ENCODE data around the gene SKOR2.
"Not testable (repeated sequence)": the region's sequence is repeated elsewhere in the genome, so short reads cannot be mapped to it uniquely, and the experiment has no call there.

The SKOR2 gene

DNA sequence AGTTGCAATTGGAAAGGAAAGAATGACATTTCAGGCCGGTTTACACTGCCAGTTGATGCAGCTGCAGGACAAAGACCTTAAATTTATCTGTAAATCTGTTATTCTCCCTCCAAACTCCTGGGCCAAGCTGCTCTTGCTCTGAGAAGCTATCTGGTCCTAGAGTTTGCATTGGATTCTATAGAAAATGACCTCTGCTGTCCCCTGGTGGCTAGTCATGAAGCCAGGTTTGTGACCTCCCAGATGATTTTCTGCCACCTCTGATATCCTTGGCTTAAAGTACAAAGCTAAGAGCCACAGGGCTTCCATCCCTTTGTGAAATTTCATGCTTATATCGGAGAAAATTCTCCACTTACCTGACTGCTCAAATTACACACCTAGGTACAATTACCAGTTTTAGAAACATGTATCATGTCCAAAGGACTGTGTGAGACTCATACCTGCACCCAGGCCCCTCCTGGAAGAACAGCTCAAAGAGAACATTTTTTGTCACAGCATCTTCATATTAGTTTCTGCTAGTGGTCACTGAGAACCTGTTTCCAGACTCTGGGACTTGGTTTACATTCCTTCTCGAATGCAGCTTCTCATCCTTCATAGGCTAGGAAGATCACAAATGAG, 46.4 kb downstream of the SKOR2 start:
- Histone ChIP-seq H3K4me3 (ENCODE audit: severe bottlenecking) (no peak overlapping the region), H3K36me3 (ENCODE audit: low read depth) (no peaks in the 10 kb centered on the region), H3K27me3 (ENCODE audit: insufficient read depth, poor library complexity, severe bottlenecking) (peaks cover 24% of the 10 kb centered on the region), H3K9me3 (ENCODE audit: severe bottlenecking) (no peaks in the 10 kb centered on the region), H3K27ac (ENCODE audit: poor library complexity, severe bottlenecking) (no peak overlapping the region), H3K4me1 (ENCODE audit: insufficient read depth, poor library complexity, severe bottlenecking) (no peaks in the 10 kb centered on the region)
- DNase-seq (ENCODE audit: low spot score) (no peak), ATAC-seq (ENCODE audit: low read depth) (peak; percentile 64; the same call in 2 of the 3 replicates)
- TF ChIP-seq, protein P1, sequence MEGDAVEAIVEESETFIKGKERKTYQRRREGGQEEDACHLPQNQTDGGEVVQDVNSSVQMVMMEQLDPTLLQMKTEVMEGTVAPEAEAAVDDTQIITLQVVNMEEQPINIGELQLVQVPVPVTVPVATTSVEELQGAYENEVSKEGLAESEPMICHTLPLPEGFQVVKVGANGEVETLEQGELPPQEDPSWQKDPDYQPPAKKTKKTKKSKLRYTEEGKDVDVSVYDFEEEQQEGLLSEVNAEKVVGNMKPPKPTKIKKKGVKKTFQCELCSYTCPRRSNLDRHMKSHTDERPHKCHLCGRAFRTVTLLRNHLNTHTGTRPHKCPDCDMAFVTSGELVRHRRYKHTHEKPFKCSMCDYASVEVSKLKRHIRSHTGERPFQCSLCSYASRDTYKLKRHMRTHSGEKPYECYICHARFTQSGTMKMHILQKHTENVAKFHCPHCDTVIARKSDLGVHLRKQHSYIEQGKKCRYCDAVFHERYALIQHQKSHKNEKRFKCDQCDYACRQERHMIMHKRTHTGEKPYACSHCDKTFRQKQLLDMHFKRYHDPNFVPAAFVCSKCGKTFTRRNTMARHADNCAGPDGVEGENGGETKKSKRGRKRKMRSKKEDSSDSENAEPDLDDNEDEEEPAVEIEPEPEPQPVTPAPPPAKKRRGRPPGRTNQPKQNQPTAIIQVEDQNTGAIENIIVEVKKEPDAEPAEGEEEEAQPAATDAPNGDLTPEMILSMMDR (IDR thresholded peaks at IDR 0.05; ENCODE audit: poor library complexity, severe bottlenecking) = peak; percentile 87

DNA sequence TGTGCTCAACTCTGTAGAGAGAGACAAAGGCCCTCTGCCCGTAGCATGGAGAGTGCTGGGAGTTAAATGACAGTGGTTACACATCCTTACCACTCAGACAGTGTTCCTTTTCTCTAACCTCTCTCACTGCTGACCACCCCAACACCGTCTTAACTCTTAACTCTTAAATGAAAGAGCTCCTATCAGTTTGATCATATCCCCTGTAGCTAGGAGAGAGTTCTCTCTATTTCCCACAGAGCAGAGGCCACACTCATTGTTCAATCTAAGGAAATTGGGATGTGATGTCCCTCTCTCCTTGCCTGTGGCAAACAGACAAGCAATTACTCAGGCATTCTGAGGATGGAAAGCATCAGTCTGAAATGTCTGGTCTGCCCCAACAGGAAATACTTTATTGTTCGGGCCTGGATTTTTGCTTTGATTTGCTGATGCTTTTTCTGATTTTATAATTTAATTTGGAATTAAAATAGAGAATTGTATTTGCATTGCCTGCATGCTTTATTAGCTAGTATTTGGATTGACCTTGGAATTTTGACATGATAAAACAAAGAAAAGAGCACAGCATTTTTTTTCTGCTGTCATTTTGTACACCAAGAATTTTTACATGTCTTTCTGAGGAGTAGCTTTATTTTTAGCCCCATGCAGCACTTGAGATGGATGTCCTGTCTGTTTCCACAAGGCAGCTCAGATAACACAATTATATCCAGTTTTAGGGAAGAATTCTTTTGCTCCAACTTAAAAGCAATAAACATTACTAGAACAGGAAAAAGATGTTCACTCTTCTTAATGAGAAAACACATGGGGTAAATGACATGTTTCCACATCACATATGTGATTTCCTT, 47.6 kb downstream of the SKOR2 start:
- Histone ChIP-seq H3K27ac (ENCODE audit: poor library complexity, severe bottlenecking) (no peak overlapping the region), H3K27me3 (ENCODE audit: insufficient read depth, poor library complexity, severe bottlenecking) (peaks cover 20% of the 10 kb centered on the region), H3K4me1 (ENCODE audit: insufficient read depth, poor library complexity, severe bottlenecking) (no peaks in the 10 kb centered on the region), H3K36me3 (ENCODE audit: low read depth) (no peaks in the 10 kb centered on the region), H3K4me3 (ENCODE audit: severe bottlenecking) (no peak overlapping the region), H3K9me3 (ENCODE audit: severe bottlenecking) (no peaks in the 10 kb centered on the region)
- TF ChIP-seq, protein P1 (IDR thresholded peaks at IDR 0.05; ENCODE audit: poor library complexity, severe bottlenecking) = no peak
- ATAC-seq (ENCODE audit: low read depth) (no peak), DNase-seq (ENCODE audit: low spot score) (no peak)

DNA sequence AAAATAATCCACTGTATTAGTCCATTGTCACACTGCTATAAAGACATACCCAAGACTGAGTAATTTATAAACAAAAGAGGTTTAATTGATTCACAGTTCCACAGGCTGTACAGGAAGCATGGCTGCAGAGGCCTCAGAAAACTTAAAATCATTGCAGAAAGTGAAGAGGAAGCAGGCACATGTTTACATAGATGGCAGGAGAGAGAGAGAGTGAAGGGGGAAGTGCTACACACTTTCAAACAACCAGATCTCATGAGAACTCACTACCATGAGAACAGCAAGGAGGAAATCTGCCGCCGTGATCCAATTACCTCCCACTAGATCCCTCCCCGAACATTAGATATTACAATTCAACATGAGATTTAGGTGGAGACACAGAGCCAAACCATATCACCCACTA, 55.5 kb downstream of the SKOR2 start:
- ATAC-seq (ENCODE audit: low read depth); H3K9me3 ChIP-seq (ENCODE audit: severe bottlenecking); H3K36me3 ChIP-seq (ENCODE audit: low read depth); DNase-seq (ENCODE audit: low spot score); H3K4me1 ChIP-seq (ENCODE audit: insufficient read depth, poor library complexity, severe bottlenecking); H3K27ac ChIP-seq (ENCODE audit: poor library complexity, severe bottlenecking); H3K4me3 ChIP-seq (ENCODE audit: severe bottlenecking): not testable (repeated sequence)
- H3K27me3 ChIP-seq (ENCODE audit: insufficient read depth, poor library complexity, severe bottlenecking) = peaks cover 21% of the 10 kb centered on the region

DNA sequence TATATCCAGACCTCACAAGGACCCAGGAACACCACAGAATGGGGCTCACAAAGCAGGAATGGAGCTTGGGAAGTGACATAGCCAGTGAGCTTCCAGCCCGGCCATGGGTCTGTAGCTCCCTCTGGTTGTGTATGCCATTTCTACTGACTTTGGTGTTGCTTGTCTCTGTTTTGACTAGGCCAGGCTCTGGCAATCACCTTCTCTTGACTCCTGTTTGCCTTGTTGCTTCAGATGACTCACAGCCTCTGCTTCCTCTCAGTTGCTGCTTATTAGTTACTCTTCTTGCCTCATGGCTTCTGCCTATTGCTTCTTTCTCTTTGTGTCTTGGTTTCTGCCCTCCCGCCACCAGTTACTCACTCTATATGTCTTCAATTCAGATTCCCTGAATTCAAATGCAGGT, 59.5 kb downstream of the SKOR2 start:
- Histone ChIP-seq H3K4me3 (ENCODE audit: severe bottlenecking) (no peak overlapping the region), H3K4me1 (ENCODE audit: insufficient read depth, poor library complexity, severe bottlenecking) (no peaks in the 10 kb centered on the region), H3K27me3 (ENCODE audit: insufficient read depth, poor library complexity, severe bottlenecking) (peaks cover 6% of the 10 kb centered on the region), H3K9me3 (ENCODE audit: severe bottlenecking) (no peaks in the 10 kb centered on the region), H3K27ac (ENCODE audit: poor library complexity, severe bottlenecking) (no peak overlapping the region), H3K36me3 (ENCODE audit: low read depth) (no peaks in the 10 kb centered on the region)
- ATAC-seq (ENCODE audit: low read depth) = peak; percentile 53; the same call in 1 of the 3 replicates
- TF ChIP-seq, protein P1 (IDR thresholded peaks at IDR 0.05; ENCODE audit: poor library complexity, severe bottlenecking) = no peak
- DNase-seq (ENCODE audit: low spot score) = no peak

DNA sequence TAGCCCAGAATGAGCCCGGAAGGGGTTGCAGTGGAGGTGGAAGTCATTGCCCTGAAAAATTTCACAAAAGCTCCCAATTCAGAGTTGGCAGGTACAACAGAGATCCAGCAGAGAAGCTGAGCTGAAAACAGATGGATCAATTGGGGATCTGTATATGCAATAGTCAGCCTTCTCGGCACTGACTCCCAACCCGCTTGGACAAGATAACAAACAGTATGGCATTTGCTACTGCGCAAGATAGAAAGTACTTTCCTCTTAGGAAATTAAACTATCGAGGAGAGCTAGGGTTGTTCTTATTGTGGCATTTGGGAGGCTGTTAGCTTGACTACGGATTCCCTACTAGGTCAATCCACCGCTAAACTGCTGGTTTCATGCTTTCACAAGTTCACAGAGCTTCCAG, 63.7 kb downstream of the SKOR2 start:
- Histone ChIP-seq H3K9me3 (ENCODE audit: severe bottlenecking) (no peaks in the 10 kb centered on the region), H3K36me3 (ENCODE audit: low read depth) (no peaks in the 10 kb centered on the region), H3K4me3 (ENCODE audit: severe bottlenecking) (no peak overlapping the region), H3K27me3 (ENCODE audit: insufficient read depth, poor library complexity, severe bottlenecking) (peaks cover 6% of the 10 kb centered on the region), H3K4me1 (ENCODE audit: insufficient read depth, poor library complexity, severe bottlenecking) (no peaks in the 10 kb centered on the region), H3K27ac (ENCODE audit: poor library complexity, severe bottlenecking) (no peak overlapping the region)
- TF ChIP-seq, protein P1 (IDR thresholded peaks at IDR 0.05; ENCODE audit: poor library complexity, severe bottlenecking) = no peak
- ATAC-seq (ENCODE audit: low read depth) (no peak), DNase-seq (ENCODE audit: low spot score) (no peak)
